Effector CD8-positive, alpha-beta T cell (primary cell): ENCODE results near the gene OLIG3.

Experiments used
- DNase-seq: peaks from one replicate; lab custom pipeline; 2025; lab: John Stamatoyannopoulos, UW
- total RNA-seq, 4 experiments: gene quantifications; one replicate each; lab custom pipeline; 2026; lab: John Stamatoyannopoulos, UW

The OLIG3 gene
- total RNA-seq = 0 reads per million in 4 experiments

- no peak for DNase-seq
These were observed at the start of gene OLIG3 for GRCh38 chr6:137494281-137494987. TSS of gene OLIG3 (minus strand) at chr6:137494394. CDS start at chr6:137494170, 224 bp downstream.

- no peak for DNase-seq
These were observed 48.9 kb upstream of the OLIG3 start for GRCh38 chr6:137543114-137543513.

- no peak for DNase-seq
These were observed 48.5 kb upstream of the OLIG3 start for GRCh38 chr6:137542713-137543112.

GRCh38 chr6:137541534-137542063 lies 47.4 kb upstream of the OLIG3 start:
- no peak for DNase-seq

GRCh38 chr6:137536104-137536773 lies 42.0 kb upstream of the OLIG3 start:
- DNase-seq = no peak

GRCh38 chr6:137531376-137532092 lies 37.3 kb upstream of the OLIG3 start:
- no peak for DNase-seq

- DNase-seq = no peak
These were observed 36.2 kb upstream of the OLIG3 start for GRCh38 chr6:137530404-137530803.

GRCh38 chr6:137522831-137523230 lies 28.6 kb upstream of the OLIG3 start:
- DNase-seq = no peak

- DNase-seq = no peak
These were observed 28.1 kb upstream of the OLIG3 start for GRCh38 chr6:137522198-137522798.

- DNase-seq = no peak
These were observed 26.3 kb upstream of the OLIG3 start for GRCh38 chr6:137520520-137520919.

GRCh38 chr6:137519629-137520176 lies 25.5 kb upstream of the OLIG3 start:
- DNase-seq = no peak

GRCh38 chr6:137518386-137518983 lies 24.3 kb upstream of the OLIG3 start:
- no peak for DNase-seq

- no peak for DNase-seq
These were observed 20.2 kb upstream of the OLIG3 start for GRCh38 chr6:137514418-137514817.

- no peak for DNase-seq
These were observed 18.8 kb upstream of the OLIG3 start for GRCh38 chr6:137512757-137513605.

- DNase-seq = no peak
These were observed 16.7 kb upstream of the OLIG3 start for GRCh38 chr6:137510923-137511322.

GRCh38 chr6:137498481-137499190 lies 4.4 kb upstream of the OLIG3 start:
- DNase-seq = no peak

GRCh38 chr6:137497721-137498463 lies 3.7 kb upstream of the OLIG3 start:
- DNase-seq = no peak

- DNase-seq = no peak
These were observed 2.9 kb upstream of the OLIG3 start for GRCh38 chr6:137496909-137497720.
